Ureter (tissue), 1 donor: ENCODE measurements around the gene DGCR2. TPM values are rescaled to one million over a fixed set of nuclear protein-coding genes. Genes with fewer than 3 reads are reported as not detected.
"Not testable (repeated sequence)": the region's sequence is repeated elsewhere in the genome, so short reads cannot be mapped to it uniquely, and the experiment has no call there.

Experiments used
- DNase-seq: peaks from one replicate; pipeline ENCODE4 v3.0.0-alpha.2; 2020; ENCODE audit warnings: low spot score
- total RNA-seq: library from RNA; stranded (reverse); gene quantifications from one replicate; pipeline ENCODE4 v1.2.4, GENCODE V29; 2023
- donor health status: DM: yes; HTN: yes; CAD: no.

The DGCR2 gene
- total RNA-seq, 1 donor from 2014 or later, result 68.7 TPM

GRCh38 chr22:19011075-19011474 is 111.1 kb downstream of the DGCR2 start:
- no peak for DNase-seq

GRCh38 chr22:19005905-19006304 is 116.3 kb downstream of the DGCR2 start:
- no peak for DNase-seq

- no peak for DNase-seq
These were observed 117.7 kb downstream of the DGCR2 start for GRCh38 chr22:19004471-19004870.

- DNase-seq, result no peak
These were observed 118.7 kb downstream of the DGCR2 start for GRCh38 chr22:19003508-19003907.

GRCh38 chr22:19002684-19003038 is 119.6 kb downstream of the DGCR2 start:
- no peak for DNase-seq

- no peak for DNase-seq
These were observed 121.0 kb downstream of the DGCR2 start for GRCh38 chr22:19001204-19001603.

GRCh38 chr22:19000106-19000505 is 122.1 kb downstream of the DGCR2 start:
- DNase-seq, result not testable (repeated sequence)

GRCh38 chr22:18999416-18999815 is 122.8 kb downstream of the DGCR2 start:
- no peak for DNase-seq

- DNase-seq, result no peak
These were observed 123.2 kb downstream of the DGCR2 start for GRCh38 chr22:18999008-18999407.

GRCh38 chr22:18997925-18998315 is 124.3 kb downstream of the DGCR2 start:
- no peak for DNase-seq

GRCh38 chr22:18997306-18997924 is 124.8 kb downstream of the DGCR2 start:
- no peak for DNase-seq

- no peak for DNase-seq
These were observed 125.8 kb downstream of the DGCR2 start for GRCh38 chr22:18996376-18996900.

- no peak for DNase-seq
These were observed 126.9 kb downstream of the DGCR2 start for GRCh38 chr22:18995327-18995711.

- DNase-seq, result no peak
These were observed 127.4 kb downstream of the DGCR2 start for GRCh38 chr22:18994701-18995326.

GRCh38 chr22:18994056-18994455 is 128.2 kb downstream of the DGCR2 start:
- DNase-seq, result no peak

GRCh38 chr22:18992543-18993198 is 129.5 kb downstream of the DGCR2 start:
- DNase-seq, result no peak

- no peak for DNase-seq
These were observed 130.3 kb downstream of the DGCR2 start for GRCh38 chr22:18991821-18992442.

GRCh38 chr22:18991138-18991432 is 131.1 kb downstream of the DGCR2 start:
- no peak for DNase-seq

- no peak for DNase-seq
These were observed 131.7 kb downstream of the DGCR2 start for GRCh38 chr22:18990355-18991137.

- no peak for DNase-seq
These were observed 133.3 kb downstream of the DGCR2 start for GRCh38 chr22:18988958-18989357.

GRCh38 chr22:18987765-18988164 is 134.4 kb downstream of the DGCR2 start:
- DNase-seq, result no peak

GRCh38 chr22:18987114-18987513 is 135.1 kb downstream of the DGCR2 start:
- not testable (repeated sequence) for DNase-seq
